CD4-positive, alpha-beta T cell treated with Interferon alpha-2 for 1 hour (primary cell): Measurements from ENCODE around the gene TOR1B.

Experiments used
- DNase-seq, 2 donors: peaks; one replicate each; pipeline ENCODE4 v3.0.0-alpha.2; 2020 to 2022

The TOR1B gene

GRCh38 chr9:129815278-129815677 is 12.3 kb downstream of the TOR1B start:
- no peak for DNase-seq

GRCh38 chr9:129816501-129817435 is 13.8 kb downstream of the TOR1B start:
- peak in 1 of 2 donors; percentile 18 for DNase-seq

- peak in 1 of 2 donors; percentile 32 for DNase-seq
Measured at GRCh38 chr9:129822898-129823541, 20.0 kb downstream of the TOR1B start.

GRCh38 chr9:129823542-129823934 is 20.6 kb downstream of the TOR1B start:
- no peak for DNase-seq

- DNase-seq: peak; percentile 91 to 93
Measured at GRCh38 chr9:129823935-129824601, 21.1 kb downstream of the TOR1B start, which contains the start of gene TOR1A. TSS of gene TOR1A (minus strand) at chr9:129824136. CDS start at chr9:129824085, 51 bp downstream.

GRCh38 chr9:129826344-129826743 is 23.4 kb downstream of the TOR1B start:
- DNase-seq: no peak

GRCh38 chr9:129826759-129827158 is 23.8 kb downstream of the TOR1B start:
- DNase-seq: no peak

GRCh38 chr9:129828051-129828450 is 25.1 kb downstream of the TOR1B start:
- no peak for DNase-seq

- DNase-seq: no peak
Measured at GRCh38 chr9:129828969-129829368, 26.0 kb downstream of the TOR1B start.

- no peak for DNase-seq
Measured at GRCh38 chr9:129832982-129833381, 30.0 kb downstream of the TOR1B start.

GRCh38 chr9:129834489-129835127 is 31.6 kb downstream of the TOR1B start:
- DNase-seq: peak; percentile 23 to 51

GRCh38 chr9:129835128-129835859 is 32.3 kb downstream of the TOR1B start, which contains the start of the genes C9orf78 and USP20:
TSS of gene C9orf78 (minus strand) at chr9:129835275. CDS start at chr9:129835221, 54 bp downstream.
TSS of gene USP20 (plus strand) at chr9:129835458. CDS start at chr9:129852556, 17,098 bp downstream.
- DNase-seq: peak; percentile 96 to 98

GRCh38 chr9:129835860-129836223 is 32.9 kb downstream of the TOR1B start:
- peak in 1 of 2 donors; percentile 32 for DNase-seq

GRCh38 chr9:129836311-129837007 is 33.5 kb downstream of the TOR1B start:
- DNase-seq: peak; percentile 44 to 54

- no peak for DNase-seq
Measured at GRCh38 chr9:129838707-129839259, 35.8 kb downstream of the TOR1B start.

GRCh38 chr9:129839324-129840023 is 36.5 kb downstream of the TOR1B start:
- no peak for DNase-seq

GRCh38 chr9:129840034-129840433 is 37.0 kb downstream of the TOR1B start:
- DNase-seq: peak in 1 of 2 donors; percentile 13

GRCh38 chr9:129841071-129841470 is 38.1 kb downstream of the TOR1B start:
- DNase-seq: no peak

- DNase-seq: no peak
Measured at GRCh38 chr9:129845373-129845772, 42.4 kb downstream of the TOR1B start.
